ENCODE results near the gene TNKS1BP1. TPM values are rescaled to one million over a fixed set of nuclear protein-coding genes. Genes with fewer than 3 reads are reported as not detected.

TNKS1BP1 gene
- polyA plus RNA-seq, 1 experiment: 73.7 TPM

DNA sequence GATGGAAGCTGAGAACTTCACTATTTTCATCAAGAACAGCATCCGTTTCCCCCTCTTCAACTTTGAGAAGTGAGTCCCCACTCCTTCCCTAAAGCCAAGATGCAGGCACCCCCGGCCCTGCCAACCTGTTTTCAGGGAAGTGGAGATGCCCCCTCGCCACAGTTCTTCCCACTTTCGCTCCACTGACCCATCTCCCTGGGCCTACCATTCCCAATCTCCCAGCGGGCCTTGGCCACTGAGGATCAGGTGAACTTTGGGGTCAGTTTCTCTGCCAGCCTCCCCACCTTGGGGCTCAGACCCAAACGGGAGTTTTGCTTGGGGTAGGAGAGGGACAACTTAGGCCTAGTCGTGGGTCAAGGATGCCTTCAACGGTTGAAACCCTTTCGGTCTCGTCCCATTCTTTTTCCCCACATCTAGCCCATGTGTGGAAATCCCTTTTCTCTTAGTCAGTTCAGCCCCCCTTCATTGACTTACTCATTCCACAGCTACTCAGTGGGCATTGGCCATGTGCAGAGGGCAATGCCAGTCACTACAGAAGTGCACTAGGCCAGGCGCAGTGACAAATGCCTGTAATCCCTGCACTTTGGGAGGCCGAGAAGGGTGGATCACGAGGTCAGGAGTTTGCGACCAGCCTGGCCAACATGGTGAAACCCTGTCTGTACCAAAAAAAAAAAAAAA is 24.0 kb upstream of the TNKS1BP1 start:
- Histone ChIP-seq H3K4me3 (ENCODE audit: low read depth, low read length) (no peak overlapping the region), H3K36me3 (ENCODE audit: control insufficient read depth, insufficient read depth, low read length) (no peaks in the 10 kb centered on the region), H3K27me3 (ENCODE audit: control insufficient read depth, insufficient read depth, low read length) (no peaks in the 10 kb centered on the region)
- CTCF ChIA-PET: interaction anchor here (0.6 to 4.2 kb wide), 14 partner anchors 11 to 505 kb away, joined by 3 to 30 read pairs (median 4); partner anchors contain the start of gene P2RX3
- TF ChIP-seq, protein P1, sequence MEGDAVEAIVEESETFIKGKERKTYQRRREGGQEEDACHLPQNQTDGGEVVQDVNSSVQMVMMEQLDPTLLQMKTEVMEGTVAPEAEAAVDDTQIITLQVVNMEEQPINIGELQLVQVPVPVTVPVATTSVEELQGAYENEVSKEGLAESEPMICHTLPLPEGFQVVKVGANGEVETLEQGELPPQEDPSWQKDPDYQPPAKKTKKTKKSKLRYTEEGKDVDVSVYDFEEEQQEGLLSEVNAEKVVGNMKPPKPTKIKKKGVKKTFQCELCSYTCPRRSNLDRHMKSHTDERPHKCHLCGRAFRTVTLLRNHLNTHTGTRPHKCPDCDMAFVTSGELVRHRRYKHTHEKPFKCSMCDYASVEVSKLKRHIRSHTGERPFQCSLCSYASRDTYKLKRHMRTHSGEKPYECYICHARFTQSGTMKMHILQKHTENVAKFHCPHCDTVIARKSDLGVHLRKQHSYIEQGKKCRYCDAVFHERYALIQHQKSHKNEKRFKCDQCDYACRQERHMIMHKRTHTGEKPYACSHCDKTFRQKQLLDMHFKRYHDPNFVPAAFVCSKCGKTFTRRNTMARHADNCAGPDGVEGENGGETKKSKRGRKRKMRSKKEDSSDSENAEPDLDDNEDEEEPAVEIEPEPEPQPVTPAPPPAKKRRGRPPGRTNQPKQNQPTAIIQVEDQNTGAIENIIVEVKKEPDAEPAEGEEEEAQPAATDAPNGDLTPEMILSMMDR (IDR thresholded peaks at IDR 0.05; ENCODE audit: insufficient read depth, low read depth, low read length): no peak
- no peak for DNase-seq (ENCODE audit: low read depth)
- POLR2A ChIA-PET: no interaction called here

DNA sequence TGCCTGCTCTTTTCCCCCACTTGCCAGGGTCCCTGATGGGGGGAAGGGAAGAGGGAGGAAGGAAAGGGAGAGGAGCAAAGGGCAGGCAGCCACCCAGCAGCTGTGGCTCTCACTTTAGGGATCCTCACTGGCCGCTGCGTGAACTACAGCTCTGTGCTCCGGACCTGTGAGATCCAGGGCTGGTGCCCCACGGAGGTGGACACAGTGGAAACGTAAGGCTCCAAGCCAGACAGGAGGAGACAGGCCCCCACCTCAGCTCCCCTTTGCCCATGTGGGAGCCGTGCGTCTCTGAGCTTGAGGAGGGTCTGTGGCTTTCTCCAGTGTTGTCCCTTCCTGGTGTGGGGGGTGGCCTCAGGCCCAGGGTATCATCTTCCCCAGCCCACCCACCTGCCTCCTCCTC is 23.3 kb upstream of the TNKS1BP1 start:
- DNase-seq (ENCODE audit: low read depth): no peak
- CTCF ChIA-PET: interaction anchor here (0.6 to 4.2 kb wide), 13 partner anchors 9 to 507 kb away, joined by 3 to 30 read pairs (median 3); no protein-coding TSS in a partner anchor
- H3K36me3 ChIP-seq (ENCODE audit: control insufficient read depth, insufficient read depth, low read length): no peaks in the 10 kb centered on the region

DNA sequence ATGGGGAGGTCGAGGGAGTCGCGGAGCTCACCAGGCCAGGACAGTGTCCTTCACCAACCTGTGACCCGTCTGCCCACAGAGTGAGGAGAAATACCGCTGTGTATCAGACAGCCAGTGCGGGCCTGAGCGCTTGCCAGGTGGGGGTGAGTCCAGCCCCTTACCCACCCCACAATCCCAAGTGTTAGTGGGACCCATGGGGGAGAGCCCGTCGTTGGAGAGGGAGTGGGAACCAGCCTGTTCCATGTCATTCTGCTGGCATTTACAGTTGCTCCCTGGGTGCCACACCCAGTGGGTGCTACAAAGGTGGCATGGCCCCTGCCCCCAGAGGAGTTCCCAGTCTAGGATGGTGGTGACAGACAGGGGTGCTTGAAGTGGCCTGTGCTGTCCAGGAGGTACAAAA is 22.6 kb upstream of the TNKS1BP1 start:
- CTCF ChIA-PET: interaction anchor here (1.0 to 4.2 kb wide), 11 partner anchors 8 to 506 kb away, joined by 3 to 30 read pairs (median 4); no protein-coding TSS in a partner anchor
- no peak for DNase-seq (ENCODE audit: low read depth)
- Histone ChIP-seq H3K36me3 (ENCODE audit: control insufficient read depth, insufficient read depth, low read length) (no peaks in the 10 kb centered on the region), H3K27me3 (ENCODE audit: control insufficient read depth, insufficient read depth, low read length) (no peaks in the 10 kb centered on the region), H3K4me3 (ENCODE audit: low read depth, low read length) (no peak overlapping the region)
- POLR2A ChIA-PET: no interaction called here
- TF ChIP-seq, protein P1 (IDR thresholded peaks at IDR 0.05; ENCODE audit: insufficient read depth, low read depth, low read length): no peak

More for the DNA sequence above, 23.3 kb upstream of the TNKS1BP1 start:
- TF ChIP-seq, protein P1 (IDR thresholded peaks at IDR 0.05; ENCODE audit: insufficient read depth, low read depth, low read length): no peak
- H3K4me3 ChIP-seq (ENCODE audit: low read depth, low read length): no peak overlapping the region
- H3K27me3 ChIP-seq (ENCODE audit: control insufficient read depth, insufficient read depth, low read length): no peaks in the 10 kb centered on the region
- POLR2A ChIA-PET: no interaction called here

DNA sequence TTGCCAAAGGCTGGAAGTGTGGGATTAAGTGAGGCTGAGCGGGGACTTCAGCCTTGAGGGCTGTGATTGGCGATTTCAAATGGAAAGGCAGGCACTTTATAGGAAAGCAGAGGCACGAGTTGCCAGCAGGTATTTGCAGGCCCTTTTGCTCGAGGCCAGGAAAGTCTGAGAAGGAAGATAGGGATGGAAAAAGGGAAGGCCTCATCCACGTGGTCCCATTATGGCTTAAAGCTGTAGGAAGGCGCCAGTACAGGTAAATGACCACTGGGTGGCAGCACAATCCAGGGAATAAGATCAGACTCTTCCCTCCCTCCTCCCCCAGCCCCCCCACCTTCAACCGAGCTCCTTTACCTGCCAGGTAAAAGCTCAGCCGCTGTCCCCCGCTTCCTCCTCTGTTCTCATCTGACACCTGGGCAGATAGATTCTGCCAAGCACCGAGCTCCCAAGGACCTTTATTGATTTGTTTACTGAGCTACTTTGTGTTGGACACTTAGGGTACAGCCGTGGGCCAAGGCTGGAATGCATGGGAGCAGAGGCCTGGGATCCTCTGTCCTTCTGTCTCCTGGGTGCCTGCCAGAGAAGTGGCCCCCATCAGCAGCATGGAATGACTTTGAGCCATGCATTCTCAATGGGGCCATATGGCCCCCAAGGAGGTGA is 20.9 kb upstream of the TNKS1BP1 start:
- Histone ChIP-seq H3K36me3 (ENCODE audit: control insufficient read depth, insufficient read depth, low read length) (no peaks in the 10 kb centered on the region), H3K4me3 (ENCODE audit: low read depth, low read length) (no peak overlapping the region), H3K27me3 (ENCODE audit: control insufficient read depth, insufficient read depth, low read length) (no peaks in the 10 kb centered on the region; the same call in 1 of the 2 replicates)
- POLR2A ChIA-PET: no interaction called here
- CTCF ChIA-PET: interaction anchor here (0.7 to 4.2 kb wide), 27 partner anchors 9 to 1441 kb away, joined by 3 to 30 read pairs (median 5); partner anchors contain the start of genes RTN4RL2, SLC43A1 and TNKS1BP1
- TF ChIP-seq, protein P1 (IDR thresholded peaks at IDR 0.05; ENCODE audit: insufficient read depth, low read depth, low read length): peak; percentile 72
- no peak for DNase-seq (ENCODE audit: low read depth)

DNA sequence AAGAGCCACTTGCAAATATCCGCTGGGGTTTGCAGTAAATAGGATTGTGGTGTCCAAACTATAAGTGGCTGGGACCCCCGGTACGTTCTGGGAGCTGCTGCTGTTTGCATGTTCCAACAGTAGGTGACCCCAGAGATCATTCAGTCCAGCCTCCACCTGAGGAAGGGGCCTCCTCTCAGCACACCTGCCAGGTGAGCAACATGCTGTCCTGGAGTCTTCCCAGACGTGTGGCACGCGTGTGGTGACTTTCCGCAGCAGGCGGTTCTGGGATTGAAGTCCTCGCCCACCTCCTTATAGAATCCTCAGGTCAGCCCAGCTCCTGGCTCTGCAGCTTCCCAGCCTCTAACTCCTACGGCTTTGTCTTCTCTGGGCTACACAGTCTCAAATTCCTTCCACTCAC is 20.1 kb upstream of the TNKS1BP1 start:
- H3K36me3 ChIP-seq (ENCODE audit: control insufficient read depth, insufficient read depth, low read length): no peaks in the 10 kb centered on the region
- TF ChIP-seq, protein P1 (IDR thresholded peaks at IDR 0.05; ENCODE audit: insufficient read depth, low read depth, low read length): no peak
- POLR2A ChIA-PET: no interaction called here
- H3K4me3 ChIP-seq (ENCODE audit: low read depth, low read length): no peak overlapping the region
- DNase-seq (ENCODE audit: low read depth): no peak
- CTCF ChIA-PET: interaction anchor here (1.2 to 3.0 kb wide), 10 partner anchors 11 to 202 kb away, joined by 3 to 30 read pairs (median 6); partner anchors contain the start of gene TNKS1BP1
- H3K27me3 ChIP-seq (ENCODE audit: control insufficient read depth, insufficient read depth, low read length): no peaks in the 10 kb centered on the region; the same call in 1 of the 2 replicates
